ENCODE data around the gene ELMO2.

The ELMO2 gene

GRCh38 chr20:46366826-46367225, 39.6 kb downstream of the ELMO2 start:
- DNase-seq = no peak

- DNase-seq = no peak
Observed at GRCh38 chr20:46365487-46366220, 40.8 kb downstream of the ELMO2 start.

GRCh38 chr20:46364670-46365486, 41.5 kb downstream of the ELMO2 start:
- DNase-seq = no peak

GRCh38 chr20:46363874-46364669, 42.3 kb downstream of the ELMO2 start:
- DNase-seq = peak; percentile 85

- DNase-seq = no peak
Observed at GRCh38 chr20:46362921-46363867, 43.2 kb downstream of the ELMO2 start.

- DNase-seq = no peak
Observed at GRCh38 chr20:46361811-46362210, 44.6 kb downstream of the ELMO2 start.

GRCh38 chr20:46361381-46361780, 45.0 kb downstream of the ELMO2 start:
- DNase-seq = no peak

- no peak for DNase-seq
Observed at GRCh38 chr20:46359233-46359751, 47.1 kb downstream of the ELMO2 start.

GRCh38 chr20:46358346-46359058, 47.9 kb downstream of the ELMO2 start:
- DNase-seq = no peak

- DNase-seq = no peak
Observed at GRCh38 chr20:46357030-46357514, 49.3 kb downstream of the ELMO2 start.

GRCh38 chr20:46356195-46357029, 50.0 kb downstream of the ELMO2 start:
- no peak for DNase-seq

GRCh38 chr20:46355778-46356177, 50.6 kb downstream of the ELMO2 start:
- DNase-seq = no peak

- DNase-seq = no peak
Observed at GRCh38 chr20:46354920-46355654, 51.3 kb downstream of the ELMO2 start.

GRCh38 chr20:46354207-46354555, 52.2 kb downstream of the ELMO2 start:
- DNase-seq = no peak

GRCh38 chr20:46353500-46354206, 52.8 kb downstream of the ELMO2 start:
- no peak for DNase-seq

- no peak for DNase-seq
Observed at GRCh38 chr20:46352370-46352938, 54.0 kb downstream of the ELMO2 start.

GRCh38 chr20:46351357-46352058, 54.9 kb downstream of the ELMO2 start:
- no peak for DNase-seq

- DNase-seq = no peak
Observed at GRCh38 chr20:46350986-46351267, 55.5 kb downstream of the ELMO2 start.

Data from NCI-H226 (cell line).